H1 (cell line): ENCODE data around the gene LMX1A. TPM values are rescaled to one million over a fixed set of nuclear protein-coding genes. Genes with fewer than 3 reads are reported as not detected.

ENCODE experiments used
- ATF2 ChIP-seq: IDR thresholded peaks from 2 replicates; pipeline ENCODE4 v1.6.1; 2012; ENCODE audit warnings: low read length, inconsistent platforms
- BCL11A ChIP-seq, 2 experiments: IDR thresholded peaks; one replicate each; pipeline ENCODE4 v1.6.1; 2011; ENCODE audit warnings: low read depth in 2 of 2, low read length in 2 of 2, mild to moderate bottlenecking in 2 of 2
- CTCF ChIP-seq, 3 experiments: IDR thresholded peaks; 1 replicate in 2 of 3; 2 replicates in 1 of 3; pipeline versions ENCODE4 v1.5.1 to v1.6.1; 2011; ENCODE audit warnings: low read length in 3 of 3, mild to moderate bottlenecking in 3 of 3, inconsistent platforms in 2 of 3, low read depth in 1 of 3, moderate library complexity in 1 of 3; ENCODE audit not compliant: insufficient read depth in 1 of 3; ENCODE audit errors: control extremely low read depth in 1 of 3
- MAFK ChIP-seq: IDR thresholded peaks from 2 replicates; pipeline ENCODE4 v1.6.1; 2012; ENCODE audit warnings: low read depth, mild to moderate bottlenecking, improper control_type of control experiment, low read length
- RBBP5 ChIP-seq: IDR thresholded peaks from 2 replicates; pipeline ENCODE4 v1.7.1; 2012; ENCODE audit warnings: low read depth, mild to moderate bottlenecking, inconsistent platforms, low read length, moderate library complexity, borderline replicate concordance
- RXRA ChIP-seq: IDR thresholded peaks from 2 replicates; pipeline ENCODE4 v1.6.1; 2011; ENCODE audit warnings: low read depth, mild to moderate bottlenecking, low read length, moderate library complexity; ENCODE audit not compliant: insufficient read depth
- TAF1 ChIP-seq: IDR thresholded peaks from 2 replicates; pipeline ENCODE4 v1.6.1; 2011; ENCODE audit warnings: mild to moderate bottlenecking, low read depth, low read length
- USF2 ChIP-seq: IDR thresholded peaks from 2 replicates; pipeline ENCODE4 v1.6.1; 2011; ENCODE audit warnings: low read length, improper control_type of control experiment
- YY1 ChIP-seq: IDR thresholded peaks from 2 replicates; pipeline ENCODE4 v1.6.1; 2011; ENCODE audit warnings: low read depth, mild to moderate bottlenecking, low read length
- polyA plus RNA-seq, 7 experiments: library from polyadenylated mRNA; depleted of rRNA in 3 of 7; stranded (reverse) in 5 of 7; unstranded in 2 of 7; fragments of >200 nt in 5 of 7; fragments of 200-250 nt in 2 of 7; gene quantifications; 1 replicate in 5 of 7; 2 replicates in 1 of 7; 4 replicates in 1 of 7; pipeline versions ENCODE4 v1.2.1 to v1.2.3, GENCODE V29; 2011 to 2013; ENCODE audit warnings: missing spikeins in 2 of 7, mixed read lengths in 2 of 7
- total RNA-seq: library from RNA; stranded (reverse); fragmentation: NEBNext Ultra II Directional; extraction: Animal tissue kit (Norgen Biotek cat#: 25700); gene quantifications from 2 replicates; pipeline ENCODE4 v1.2.1, GENCODE V29; 2021
- TF ChIP-seq, protein P1 (sequence below): IDR thresholded peaks from 2 replicates; pipeline ENCODE4 v1.6.1; 2012; ENCODE audit warnings: inconsistent platforms

The LMX1A gene
- total and polyA plus RNA-seq, 2 of the 8 experiments (the other 6 are each of a cell fraction or from before 2014, with no cell fraction given) = not detected

DNA sequence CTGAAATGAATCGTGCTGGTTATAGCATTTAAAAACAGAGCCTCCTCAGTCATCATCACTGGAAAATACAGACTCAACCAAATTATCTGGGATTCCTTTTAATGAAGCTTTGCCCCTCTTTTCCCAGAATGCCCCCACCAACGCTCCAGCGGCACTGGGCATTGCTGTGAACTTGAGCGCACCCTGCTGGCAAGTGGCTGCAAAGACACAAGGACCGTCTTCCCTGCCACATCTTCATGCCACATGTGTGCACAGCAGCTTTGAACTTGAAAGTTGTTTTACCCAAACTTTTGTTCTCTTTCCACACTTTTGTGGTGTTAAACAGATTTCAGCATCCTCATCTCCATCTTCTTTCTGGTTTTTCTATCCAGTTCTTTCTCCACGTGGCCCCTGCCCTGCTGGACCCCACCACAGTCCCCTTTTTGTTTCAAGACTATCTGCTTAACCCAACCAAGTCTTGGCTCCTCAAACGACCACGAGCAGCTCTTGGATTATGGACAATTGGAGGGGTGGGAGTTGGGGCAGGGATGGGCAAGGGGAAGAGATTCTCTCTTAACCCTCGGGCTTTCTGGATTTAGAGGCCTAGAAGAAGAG is 12.8 kb upstream of the LMX1A start (continued):
- TF ChIP-seq ATF2 = no peak
- TF ChIP-seq TAF1 = no peak
- TF ChIP-seq MAFK = no peak
- TF ChIP-seq USF2 = no peak
- TF ChIP-seq RXRA = no peak
- TF ChIP-seq RBBP5 = no peak
- TF ChIP-seq BCL11A (IDR thresholded peaks at IDR 0.05; ENCODE audit: low read depth in 2 of 2, low read length in 2 of 2) = no peak
- TF ChIP-seq CTCF (IDR thresholded peaks at IDR 0.05; ENCODE audit: control extremely low read depth in 1 of 3, insufficient read depth in 1 of 3, low read depth in 1 of 3, low read length in 3 of 3) = peak; percentile 82 to 93 (median 92)
- TF ChIP-seq, protein P1, sequence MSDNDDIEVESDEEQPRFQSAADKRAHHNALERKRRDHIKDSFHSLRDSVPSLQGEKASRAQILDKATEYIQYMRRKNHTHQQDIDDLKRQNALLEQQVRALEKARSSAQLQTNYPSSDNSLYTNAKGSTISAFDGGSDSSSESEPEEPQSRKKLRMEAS = 0 out of 2 replicates have a peak, but pooled peaks have one; percentile 39
- no peak for TF ChIP-seq YY1
- TF ChIP-seq, all 59 proteins: peak for 3
